Sigmoid colon (tissue), 4 donors: ENCODE measurements around the gene IFNL1.

Experiments
- CTCF ChIP-seq, 4 experiments: fragments of 450-650 bp in 3 of 4; fragments of 200-600 bp in 1 of 4; IDR thresholded peaks; one replicate each; pipeline ENCODE4 v1.5.1; 2016 to 2019; ENCODE audit warnings: antibody characterized with exemption in 4 of 4, mild to moderate bottlenecking in 3 of 4, moderate library complexity in 2 of 4
- POLR2A ChIP-seq, 2 donors: fragments of 450-650 bp; IDR thresholded peaks; one replicate each; pipeline ENCODE4 v1.6.1; 2016; ENCODE audit warnings: antibody characterized with exemption in 2 of 2, mild to moderate bottlenecking in 2 of 2, moderate library complexity in 2 of 2
- POLR2AphosphoS5 ChIP-seq, 4 donors: sonication (generic); formaldehyde crosslinking; IDR thresholded peaks; one replicate each; pipeline ENCODE4 v1.6.1; 2017; ENCODE audit warnings: antibody characterized with exemption in 4 of 4

- TF ChIP-seq CTCF (IDR thresholded peaks at IDR 0.05) = no peak
- TF ChIP-seq POLR2AphosphoS5 (IDR thresholded peaks at IDR 0.05) = no peak
- TF ChIP-seq POLR2A (IDR thresholded peaks at IDR 0.05) = no peak
These were observed 42.6 kb upstream of the IFNL1 start for GRCh38 chr19:39253374-39254149.
